K562 (cell line): ENCODE data around the gene PPM1H. TPM values are rescaled to one million over a fixed set of nuclear protein-coding genes. Genes with fewer than 3 reads are reported as not detected.
"Not testable (repeated sequence)": the region's sequence is repeated elsewhere in the genome, so short reads cannot be mapped to it uniquely, and the experiment has no call there.

Source experiments
- ATAC-seq: fragments of 200-7000 bp; cut with Tn5 transposase; 3 replicates; pipeline ENCODE4 v1.9.1; 2020; ENCODE audit warnings: moderate library complexity
- BruUV-seq: library from RNA; stranded (reverse); fragments of 400-500 nt; replicated peaks from 2 replicates; lab custom pipeline; 2021; lab: Mats Ljungman, UMichigan
- CTCF ChIA-PET: fragments of 300-600 bp; formaldehyde crosslinking; extraction: SDS; loops from one replicate; lab custom pipeline; 2021; ENCODE audit warnings: low intra/inter-chr PET ratio; lab: Yijun Ruan, JAX
- POLR2A ChIA-PET: fragments of 300-600, 350-650 bp; sonication (Branson Sonifier 250); formaldehyde crosslinking; extraction: SDS; loops from one replicate; lab custom pipeline; 2021; ENCODE audit warnings: antibody characterized with exemption, inconsistent platforms; lab: Yijun Ruan, JAX
- DNase-seq, 4 experiments: peaks; one replicate each; pipeline versions ENCODE4 v3.0.0 to v3.0.0-alpha.2; 2011 to 2018; ENCODE audit warnings: low spot score in 3 of 4, mixed read lengths in 3 of 4; ENCODE audit errors: extremely low read depth in 1 of 4
- FAIRE-seq: peaks from 2 replicates; lab custom pipeline; 2011; peaks lifted over from hg19 to GRCh38; lab: Jason Lieb, UNC
- H2AFZ ChIP-seq: 2 replicates; pipeline ENCODE4 v1.6.0; 2011; ENCODE audit warnings: low read depth, low read length, control low read depth, inconsistent platforms
- H3K27ac ChIP-seq: fragments of 200-600 bp; 3 replicates; pipeline ENCODE4 v1.8.0; 2011; ENCODE audit warnings: low read depth, mild to moderate bottlenecking, control low read depth, inconsistent platforms, low read length, moderate library complexity, mixed read lengths; ENCODE audit errors: extremely low read depth
- H3K27me3 ChIP-seq, 2 experiments: fragments of 300-600 bp in 1 of 2; 2 replicates in 1 of 2; 3 replicates in 1 of 2; pipeline versions ENCODE4 v1.6.0 to v1.8.0; 2011; ENCODE audit warnings: inconsistent platforms in 2 of 2, low read length in 2 of 2, mild to moderate bottlenecking in 1 of 2, mixed read lengths in 1 of 2, moderate library complexity in 1 of 2; ENCODE audit not compliant: control insufficient read depth in 2 of 2, insufficient read depth in 2 of 2
- H3K36me3 ChIP-seq: fragments of 300-600 bp; 3 replicates; pipeline ENCODE4 v1.8.0; 2011; ENCODE audit warnings: mild to moderate bottlenecking, low read length, inconsistent platforms; ENCODE audit not compliant: control insufficient read depth, insufficient read depth
- H3K4me1 ChIP-seq, 2 experiments: fragments of 200-600 bp in 1 of 2; replicated peaks in 1 of 2; 2 replicates in 1 of 2; 3 replicates in 1 of 2; pipeline versions ENCODE4 v1.5.1 to v1.8.0; 2011; ENCODE audit warnings: inconsistent platforms in 2 of 2, low read length in 2 of 2, mild to moderate bottlenecking in 1 of 2, mixed read lengths in 1 of 2, moderate library complexity in 1 of 2; ENCODE audit not compliant: control insufficient read depth in 2 of 2, insufficient read depth in 2 of 2
- H3K4me2 ChIP-seq: 2 replicates; pipeline ENCODE4 v1.6.1; 2011; ENCODE audit warnings: low read length, control low read depth, inconsistent platforms, mixed read lengths; ENCODE audit not compliant: insufficient read depth
- H3K4me3 ChIP-seq: fragments of 200-600 bp; sonication (generic), shearing (Covaris generic); 2 replicates; pipeline ENCODE4 v1.5.1; 2016; ENCODE audit warnings: control low read depth, inconsistent platforms
- H3K79me2 ChIP-seq: fragments of 200-600 bp; 3 replicates; pipeline ENCODE4 v1.8.0; 2011; ENCODE audit warnings: low read length, inconsistent platforms; ENCODE audit not compliant: control insufficient read depth, insufficient read depth
- H3K9ac ChIP-seq, 2 experiments: 2 replicates each; pipeline versions ENCODE4 v1.6.0 to v1.6.1; 2011; ENCODE audit warnings: low read depth in 2 of 2, low read length in 2 of 2, control low read depth in 1 of 2, inconsistent platforms in 1 of 2, mild to moderate bottlenecking in 1 of 2, mixed read lengths in 1 of 2; ENCODE audit not compliant: insufficient read depth in 1 of 2
- H3K9me1 ChIP-seq: one replicate; pipeline ENCODE4 v1.6.0; 2011; ENCODE audit warnings: inconsistent platforms, mild to moderate bottlenecking, low read length, moderate library complexity; ENCODE audit not compliant: control insufficient read depth, insufficient read depth
- H3K9me3 ChIP-seq: replicated peaks from 2 replicates; pipeline ENCODE4 v1.5.1; 2011; ENCODE audit warnings: low read depth, low read length, inconsistent platforms; ENCODE audit not compliant: control insufficient read depth, insufficient read depth
- H4K20me1 ChIP-seq: replicated peaks from 2 replicates; pipeline ENCODE4 v1.6.1; 2011; ENCODE audit warnings: low read length, inconsistent platforms, mixed read lengths; ENCODE audit not compliant: control insufficient read depth, insufficient read depth
- NONO ChIP-seq, 2 experiments: fragments of 200-400 bp in 1 of 2; fragments of 450-650 bp in 1 of 2; formaldehyde crosslinking in 1 of 2; IDR thresholded peaks; 2 replicates each; pipeline ENCODE4 v1.6.1; 2017; ENCODE audit warnings: low read depth in 2 of 2, mild to moderate bottlenecking in 2 of 2, moderate library complexity in 2 of 2, low read length in 1 of 2
- ZBTB33 ChIP-seq: sonication (generic); formaldehyde crosslinking; IDR thresholded peaks from 2 replicates; pipeline ENCODE4 v1.8.1; 2023; ENCODE audit warnings: mild to moderate bottlenecking, missing genetic modification reagents
- ZFP36 ChIP-seq: fragments of 150-350 bp; IDR thresholded peaks from 2 replicates; pipeline ENCODE4 v1.6.1; 2018; ENCODE audit warnings: low read length, low read depth; ENCODE audit not compliant: partially characterized antibody
- ZNF134 ChIP-seq: fragments of 250-450 bp; sonication (Bioruptor Pico); conservative IDR thresholded peaks from 2 replicates; pipeline ENCODE4 v1.4.0; 2020
- ZNF766 ChIP-seq: fragments of 200-800 bp; sonication (Bioruptor generic); conservative IDR thresholded peaks from 2 replicates; pipeline ENCODE4 v1.6.1; 2016; ENCODE audit warnings: missing genetic modification characterization, missing compliant biosample characterization
- WGBS: fragments of 100-300 bp; shearing (Covaris generic); methylation state at CpG from one replicate; pipeline ENCODE4 v1.1.6; 2016; ENCODE audit warnings: low coverage, mixed read lengths; ENCODE audit not compliant: insufficient coverage; ENCODE audit errors: missing lambda C conversion rate; 5-methylcytosine and 5-hydroxymethylcytosine counted together
- in situ Hi-C: fragments of 300-500 bp; cut with MboI; formaldehyde crosslinking; loops from 4 replicates; pipeline ENCODE4 v1.15.0; 2018; ENCODE audit warnings: inconsistent platforms, mixed read lengths
- intact Hi-C: fragments of 100-400 bp; cut with micrococcal nuclease; formaldehyde crosslinking; loops from 2 replicates; pipeline ENCODE4 v1.14.2; 2022
- polyA plus RNA-seq, 8 experiments: library from polyadenylated mRNA; depleted of rRNA in 4 of 8; stranded (reverse) in 5 of 8; unstranded in 3 of 8; fragments of >200 nt; fragmentation: Nextera tagmentation in 2 of 8; fragmentation: Illumina TruSeq in 1 of 8; extraction: Ambion mirVana in 2 of 8; extraction: Trizol in 1 of 8; gene quantifications; 2 replicates each; pipeline versions ENCODE4 v1.2.1 to v1.2.3, GENCODE V29; 2011 to 2014; ENCODE audit warnings: inconsistent platforms in 1 of 8, missing spikeins in 1 of 8
- total RNA-seq, 7 experiments: library from RNA; depleted of rRNA in 6 of 7; stranded (reverse); fragments of >200 nt in 6 of 7; fragmentation: Illumina TruSeq in 2 of 7; extraction: Trizol in 2 of 7; gene quantifications; 2 replicates each; pipeline versions ENCODE4 v1.2.1 to v1.2.3, GENCODE V29; 2011 to 2021; ENCODE audit warnings: low replicate concordance in 1 of 7

PPM1H gene
- total and polyA plus RNA-seq, 9 of the 15 experiments (the other 6 are each of a cell fraction or from before 2014, with no cell fraction given): 5.3 to 29.3 (median 11.3) TPM

- POLR2A ChIA-PET: no interaction called here
- TF ChIP-seq NONO (IDR thresholded peaks at IDR 0.05; ENCODE audit: low read depth in 2 of 2, low read length in 1 of 2): no peak
- TF ChIP-seq ZNF134 (CRISPR knock-in tag): peak; percentile 89
- Histone ChIP-seq H3K4me2 (no peak overlapping the region), H3K9me3 (no peaks in the 10 kb centered on the region), H3K9me1 (no peaks in the 10 kb centered on the region), H3K79me2 (peaks cover 6% of the 10 kb centered on the region; the same call in 1 of the 3 replicates), H3K27me3 (no peaks in the 10 kb centered on the region), H3K9ac (no peak overlapping the region), H4K20me1 (no peaks in the 10 kb centered on the region), H2AFZ (no peak overlapping the region), H3K27ac (no peak overlapping the region), H3K36me3 (0 out of 3 replicates have a peak, but pooled peaks cover 3% of the 10 kb centered on the region), H3K4me1 (peaks cover 0 to 5% of the 10 kb centered on the region in 2 experiments; a peak in 3 of 5 replicates), H3K4me3 (no peak overlapping the region)
- intact Hi-C loops: no loop called here
- in situ Hi-C loops: no loop called here
- ATAC-seq (no peak), FAIRE-seq (no peak), DNase-seq (no peak)
- CTCF ChIA-PET: no interaction called here
- BruUV-seq: no TSS peak
Observed at GRCh38 chr12:62885242-62885641, 49.7 kb downstream of the PPM1H start.

GRCh38 chr12:62884832-62885231 lies 50.1 kb downstream of the PPM1H start:
- H3K9ac ChIP-seq, in situ Hi-C loops, intact Hi-C loops, H2AFZ ChIP-seq, DNase-seq, H4K20me1 ChIP-seq, H3K9me1 ChIP-seq, H3K79me2 ChIP-seq, H3K4me2 ChIP-seq, H3K4me1 ChIP-seq, H3K36me3 ChIP-seq, H3K9me3 ChIP-seq, H3K4me3 ChIP-seq, H3K27me3 ChIP-seq, BruUV-seq, FAIRE-seq, ATAC-seq, H3K27ac ChIP-seq: not testable (repeated sequence)
- 52% methylated on average over 5 of the region's 5 CpGs for WGBS
- CTCF ChIA-PET: interaction anchor here (0.7 kb wide), 1 partner anchor 26 kb away, joined by 5 read pairs; no protein-coding TSS in a partner anchor
- peak; percentile 81 for TF ChIP-seq ZNF766 (CRISPR knock-in tag)
- TF ChIP-seq ZFP36: peak; percentile 32
- peak; percentile 56; the same call in 1 of the 2 replicates for TF ChIP-seq ZBTB33 (CRISPR knock-in tag)
- POLR2A ChIA-PET: interaction anchor here (0.7 kb wide), 1 partner anchor 15 kb away, joined by 3 read pairs; no protein-coding TSS in a partner anchor
